ENCODE results near the gene TAS2R40.

GRCh38 chr7:143265017-143265693 lies 43.3 kb downstream of the TAS2R40 start:
- TF ChIP-seq CTCF (IDR thresholded peaks at IDR 0.05) (no peak), POLR2AphosphoS5 (IDR thresholded peaks at IDR 0.05) (no peak)
